ENCODE results near the gene DSCAML1.

Gene DSCAML1

DNA sequence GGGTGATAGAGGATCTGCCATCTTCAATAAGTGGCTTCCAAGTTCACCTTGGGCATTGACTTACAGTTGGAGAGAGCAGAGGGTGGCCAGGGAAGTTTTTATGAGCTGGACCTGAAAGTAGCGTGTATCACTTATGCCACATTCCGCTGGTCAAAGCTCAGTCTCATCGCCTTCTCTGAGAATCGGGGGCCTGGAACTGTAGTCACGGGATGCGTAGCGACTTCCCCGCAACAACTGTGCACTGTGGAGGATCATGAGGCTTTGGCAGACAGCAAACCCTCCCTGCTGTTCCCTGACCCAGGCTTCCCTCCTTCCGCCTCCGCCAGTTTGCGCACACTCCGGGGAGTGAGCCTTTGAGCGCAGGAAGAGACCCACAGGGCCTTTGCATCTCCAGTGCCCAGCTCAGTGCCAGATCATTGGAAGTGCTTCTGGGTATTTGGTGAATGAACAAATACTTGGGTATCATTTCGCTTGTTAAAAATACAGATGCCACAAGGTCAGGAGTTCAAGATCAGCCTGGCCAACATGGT is 373.9 kb downstream of the DSCAML1 start:
- H3K4me3 ChIP-seq (ENCODE audit: low read depth, low read length) = no peak overlapping the region
- no peak for DNase-seq (ENCODE audit: low read depth)
- TF ChIP-seq, protein P1, sequence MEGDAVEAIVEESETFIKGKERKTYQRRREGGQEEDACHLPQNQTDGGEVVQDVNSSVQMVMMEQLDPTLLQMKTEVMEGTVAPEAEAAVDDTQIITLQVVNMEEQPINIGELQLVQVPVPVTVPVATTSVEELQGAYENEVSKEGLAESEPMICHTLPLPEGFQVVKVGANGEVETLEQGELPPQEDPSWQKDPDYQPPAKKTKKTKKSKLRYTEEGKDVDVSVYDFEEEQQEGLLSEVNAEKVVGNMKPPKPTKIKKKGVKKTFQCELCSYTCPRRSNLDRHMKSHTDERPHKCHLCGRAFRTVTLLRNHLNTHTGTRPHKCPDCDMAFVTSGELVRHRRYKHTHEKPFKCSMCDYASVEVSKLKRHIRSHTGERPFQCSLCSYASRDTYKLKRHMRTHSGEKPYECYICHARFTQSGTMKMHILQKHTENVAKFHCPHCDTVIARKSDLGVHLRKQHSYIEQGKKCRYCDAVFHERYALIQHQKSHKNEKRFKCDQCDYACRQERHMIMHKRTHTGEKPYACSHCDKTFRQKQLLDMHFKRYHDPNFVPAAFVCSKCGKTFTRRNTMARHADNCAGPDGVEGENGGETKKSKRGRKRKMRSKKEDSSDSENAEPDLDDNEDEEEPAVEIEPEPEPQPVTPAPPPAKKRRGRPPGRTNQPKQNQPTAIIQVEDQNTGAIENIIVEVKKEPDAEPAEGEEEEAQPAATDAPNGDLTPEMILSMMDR (IDR thresholded peaks at IDR 0.05; ENCODE audit: control insufficient read depth, extremely low read depth, insufficient read depth) = no peak

DNA sequence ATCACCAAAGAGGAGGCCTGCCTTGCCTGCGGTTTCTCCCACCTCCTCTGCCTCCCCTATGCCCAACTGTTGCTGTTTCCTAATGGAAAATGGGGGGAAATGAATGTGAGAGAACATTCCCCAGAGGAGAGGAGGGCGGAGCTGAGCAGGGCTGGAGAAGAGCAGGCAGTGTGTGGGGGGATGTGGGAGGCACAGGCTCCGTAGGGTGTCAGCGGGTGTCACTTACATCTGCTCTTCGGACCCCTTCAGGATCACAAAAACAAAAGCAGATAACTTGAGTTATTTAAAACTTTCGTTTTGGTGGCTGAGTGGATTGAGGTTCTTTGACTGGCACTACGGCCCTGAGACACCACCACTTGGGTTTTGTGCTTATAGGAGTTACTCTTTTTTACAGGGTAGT is 375.5 kb downstream of the DSCAML1 start:
- no peak for DNase-seq (ENCODE audit: low read depth)
- TF ChIP-seq, protein P1 (IDR thresholded peaks at IDR 0.05; ENCODE audit: control insufficient read depth, extremely low read depth, insufficient read depth) = no peak
- no peak overlapping the region for H3K4me3 ChIP-seq (ENCODE audit: low read depth, low read length)

DNA sequence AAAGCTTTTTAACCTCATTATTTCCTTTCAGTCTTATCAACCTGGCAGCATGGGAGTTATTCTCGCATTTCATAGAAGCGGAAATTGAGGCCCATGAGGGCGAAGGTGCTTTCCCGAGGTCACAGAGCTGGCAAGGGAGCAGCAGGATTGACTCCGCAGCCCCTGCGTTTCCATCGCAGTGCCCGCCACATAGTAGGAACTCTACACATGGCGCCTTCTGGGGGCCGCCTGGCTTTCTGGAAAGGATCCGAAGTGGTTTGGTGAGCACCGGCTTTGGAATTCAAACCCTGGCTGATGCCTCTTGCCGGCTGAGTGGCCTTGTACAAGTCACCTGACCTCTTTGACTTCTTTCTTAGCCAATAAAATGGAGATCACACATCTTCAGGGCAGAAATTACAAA is 376.0 kb downstream of the DSCAML1 start:
- TF ChIP-seq, protein P1 (IDR thresholded peaks at IDR 0.05; ENCODE audit: control insufficient read depth, extremely low read depth, insufficient read depth) = no peak
- no peak for DNase-seq (ENCODE audit: low read depth)
- H3K4me3 ChIP-seq (ENCODE audit: low read depth, low read length) = no peak overlapping the region

- TF ChIP-seq, protein P1 (IDR thresholded peaks at IDR 0.05; ENCODE audit: control insufficient read depth, extremely low read depth, insufficient read depth) = no peak
Observed at GRCh38 chr11:117420598-117420997, 376.4 kb downstream of the DSCAML1 start.

DNA sequence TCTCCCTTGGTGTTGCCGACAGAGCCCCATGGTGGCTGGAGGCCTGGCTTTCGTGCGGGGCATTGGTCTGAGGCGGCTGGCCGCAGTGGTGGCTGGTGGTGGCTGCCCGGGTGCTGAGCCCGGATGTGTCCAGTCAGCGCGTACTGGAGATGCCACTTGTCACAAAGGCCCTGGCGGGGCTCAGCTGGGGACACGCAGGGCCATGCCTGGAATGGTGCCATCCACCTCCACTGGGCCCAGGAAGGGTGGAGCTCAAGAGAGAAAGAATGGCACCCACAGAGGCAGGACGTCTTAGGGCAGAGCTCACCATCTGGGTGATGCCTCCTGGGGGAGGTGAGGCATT is 376.9 kb downstream of the DSCAML1 start:
- TF ChIP-seq, protein P1 (IDR thresholded peaks at IDR 0.05; ENCODE audit: control insufficient read depth, extremely low read depth, insufficient read depth) = no peak
- H3K4me3 ChIP-seq (ENCODE audit: low read depth, low read length) = no peak overlapping the region
- no peak for DNase-seq (ENCODE audit: low read depth)

More at GRCh38 chr11:117420598-117420997, 376.4 kb downstream of the DSCAML1 start:
- no peak for DNase-seq (ENCODE audit: low read depth)
- no peak overlapping the region for H3K4me3 ChIP-seq (ENCODE audit: low read depth, low read length)

DNA sequence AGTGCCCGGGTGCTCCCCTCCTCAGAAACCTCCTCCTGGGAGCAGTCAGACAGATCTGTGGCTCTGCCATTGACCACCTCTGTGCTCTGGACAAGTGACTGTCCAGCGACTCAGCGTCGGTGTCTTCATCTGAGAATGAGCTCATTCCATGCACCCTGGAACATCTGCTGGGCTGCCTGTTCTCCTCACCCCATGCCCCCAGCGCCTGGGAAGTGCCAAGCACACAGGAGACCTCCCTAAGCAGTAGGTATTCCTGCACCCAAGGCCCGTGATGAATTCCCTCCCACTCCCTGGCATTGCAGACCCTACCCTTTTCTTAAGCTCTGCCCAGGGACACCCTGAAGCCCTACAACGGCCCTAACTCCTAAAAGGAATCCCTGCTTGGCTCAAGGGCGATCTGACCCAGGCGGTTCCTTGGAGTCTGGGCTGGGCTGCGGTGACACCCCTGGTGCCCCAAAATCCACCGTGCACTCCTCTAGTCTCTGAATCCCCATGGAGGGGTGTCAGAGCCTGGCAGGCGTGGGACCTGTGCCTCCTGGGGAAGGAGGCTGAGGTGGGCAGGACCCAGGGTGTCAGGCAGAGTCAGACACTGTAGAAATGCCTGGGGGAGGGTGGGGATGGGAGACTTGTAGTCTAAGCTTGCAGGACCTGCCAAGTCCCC is 377.4 kb downstream of the DSCAML1 start:
- H3K4me3 ChIP-seq (ENCODE audit: low read depth, low read length) = no peak overlapping the region
- DNase-seq (ENCODE audit: low read depth) = no peak
- TF ChIP-seq, protein P1 (IDR thresholded peaks at IDR 0.05; ENCODE audit: control insufficient read depth, extremely low read depth, insufficient read depth) = no peak
